ENCODE measurements around the gene PTGER1. TPM values are rescaled to one million over a fixed set of nuclear protein-coding genes. Genes with fewer than 3 reads are reported as not detected.
A peak's percentile ranks its signal among the peaks of the same experiment; 100 is the strongest.

Gene PTGER1
- total and polyA plus RNA-seq, 2 of the 8 experiments (the other 6 are each of a cell fraction or from before 2014, with no cell fraction given) = 0.20 to 0.41 TPM

DNA sequence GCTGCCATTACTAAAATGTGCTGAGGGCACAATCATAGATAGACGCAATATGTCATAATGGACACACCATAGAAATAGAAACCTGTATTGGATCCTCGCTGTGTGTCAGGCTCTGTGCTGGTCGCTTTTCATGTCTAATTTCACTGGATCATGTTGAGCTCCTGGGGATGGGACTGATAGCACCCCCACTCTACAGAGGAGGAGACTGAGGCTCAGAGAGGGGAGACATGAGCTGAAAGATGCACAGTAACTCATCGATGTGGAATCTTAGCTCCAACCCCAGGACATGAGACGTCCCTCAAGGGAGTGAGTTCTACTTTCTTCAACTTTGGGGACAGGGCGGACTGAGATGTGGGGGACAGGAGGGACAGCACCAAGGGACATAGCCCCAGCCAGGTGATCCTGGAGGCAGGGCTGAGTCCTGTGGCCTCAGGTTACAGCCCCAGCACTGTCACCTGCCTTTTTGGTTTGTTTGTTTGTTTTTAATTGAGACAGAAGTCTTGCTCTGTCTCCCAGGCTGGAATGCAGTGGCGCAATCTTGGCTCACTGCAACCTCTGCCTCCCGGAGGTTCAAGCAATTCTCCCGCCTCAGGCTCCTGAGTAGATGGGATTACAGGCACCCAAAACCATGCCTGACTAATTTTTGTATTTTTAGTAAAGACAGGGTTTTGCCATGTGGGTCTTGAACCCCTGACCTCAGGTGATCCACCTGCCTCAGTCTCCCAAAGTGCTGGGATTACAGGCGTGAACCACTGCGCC is 27.4 kb upstream of the PTGER1 start:
- Histone ChIP-seq H3K9me3 (ENCODE audit: insufficient read depth in 2 of 2, low read depth in 1 of 2, low read length in 1 of 2) (no peaks in the 10 kb centered on the region), H2AFZ (ENCODE audit: low read length) (no peak overlapping the region), H4K8ac (ENCODE audit: extremely low read depth, insufficient read depth, low read length) (no peak overlapping the region), H3K56ac (replicated peaks; ENCODE audit: insufficient read length, low read depth, low read length) (no peak overlapping the region), H3K23me2 (ENCODE audit: low read depth, low read length) (no peaks in the 10 kb centered on the region; the same call in 1 of the 2 replicates), H2BK20ac (ENCODE audit: low read length) (no peak overlapping the region), H3K4me1 (replicated peaks in 1 of 4; ENCODE audit: control insufficient read depth in 3 of 4, insufficient read depth in 4 of 4, low read length in 3 of 4) (peaks cover 0 to 5% (median 2%) of the 10 kb centered on the region in 4 experiments; a peak in 3 of 7 replicates), H2BK12ac (ENCODE audit: low read depth, low read length) (no peak overlapping the region), H2AK5ac (ENCODE audit: low read depth, low read length) (no peak overlapping the region), H4K5ac (ENCODE audit: insufficient read length, low read depth, low read length) (no peak overlapping the region), H3K79me1 (ENCODE audit: low read depth, low read length) (no peaks in the 10 kb centered on the region), H3K18ac (ENCODE audit: extremely low read depth, low read length) (no peak overlapping the region), H3K27me3 (replicated peaks in 1 of 4; ENCODE audit: control insufficient read depth in 3 of 4, extremely low read depth in 1 of 4, insufficient read depth in 3 of 4, low read length in 3 of 4) (no peaks in the 10 kb centered on the region), H3K4ac (replicated peaks; ENCODE audit: insufficient read length, low read depth, low read length) (no peak overlapping the region), H3K14ac (ENCODE audit: insufficient read length) (no peak overlapping the region), H4K91ac (replicated peaks; ENCODE audit: insufficient read length, low read length) (no peak overlapping the region), H2BK120ac (replicated peaks; ENCODE audit: low read depth, low read length) (no peak overlapping the region), H2BK15ac (ENCODE audit: low read length) (no peak overlapping the region), H3K79me2 (ENCODE audit: control insufficient read depth in 1 of 2, insufficient read depth in 2 of 2, low read length in 2 of 2) (no peaks in the 10 kb centered on the region), H4K20me1 (replicated peaks in 1 of 2; ENCODE audit: control insufficient read depth in 1 of 2, insufficient read depth in 2 of 2, low read length in 2 of 2) (no peaks in the 10 kb centered on the region), H3K36me3 (ENCODE audit: control insufficient read depth in 2 of 4, insufficient read depth in 4 of 4, low read length in 3 of 4) (no peaks in the 10 kb centered on the region), H3K4me3 (ENCODE audit: extremely low read depth in 1 of 4, insufficient read depth in 2 of 4, low read depth in 3 of 4, low read length in 4 of 4) (no peak overlapping the region), H3K23ac (ENCODE audit: insufficient read length) (no peak overlapping the region), H3K27ac (ENCODE audit: low read depth, low read length) (no peak overlapping the region), H2BK5ac (ENCODE audit: low read depth, low read length) (no peak overlapping the region), H3K9ac (replicated peaks in 1 of 4; ENCODE audit: extremely low read depth in 1 of 4, low read depth in 3 of 4, low read length in 3 of 4) (no peak overlapping the region), H3K4me2 (ENCODE audit: insufficient read depth in 1 of 2, low read depth in 2 of 2, low read length in 2 of 2) (no peak overlapping the region)
- POLR2A ChIA-PET (ENCODE audit: partially characterized antibody) = no interaction called here
- DNase-seq (ENCODE audit: low read depth in 1 of 2, low spot score in 2 of 2) = no peak
- FAIRE-seq = no peak
- CTCF ChIA-PET (ENCODE audit: partially characterized antibody) = interaction anchor here (0.9 to 1.2 kb wide), 2 partner anchors 23 to 54 kb away, joined by 3 to 4 read pairs; no protein-coding TSS in a partner anchor
- WGBS, 2 experiments (ENCODE audit: extremely low coverage in 1 of 2, insufficient coverage in 1 of 2, insufficient read length in 1 of 2, insufficient replicate concordance in 2 of 2, low coverage in 1 of 2, low lambda C conversion rate in 2 of 2, missing lambda C conversion rate in 1 of 2) = 88% methylated on average over 11 of the region's 11 CpGs; no CpG with 5 or more reads in 1 of the 2 experiments
- no peak for TF ChIP-seq GABPA (IDR thresholded peaks at IDR 0.05; ENCODE audit: borderline replicate concordance, insufficient read depth, low read length)
- peak; percentile 57; the same call in 1 of the 2 replicates for TF ChIP-seq CEBPB (IDR thresholded peaks at IDR 0.05; ENCODE audit: low read depth, low read length)
